BE2C (cell line): ENCODE results near the gene GATA3.

Experiments
- DNase-seq: peaks from one replicate; pipeline ENCODE4 v3.0.0-alpha.2; 2020
- H3K27me3 ChIP-seq: fragments of 250-450 bp; sonication (Bioruptor Pico); 2 replicates; pipeline ENCODE4 v1.5.1; 2020; ENCODE audit warnings: mild to moderate bottlenecking
- H3K36me3 ChIP-seq: fragments of 250-450 bp; sonication (Bioruptor Pico); 2 replicates; pipeline ENCODE4 v1.5.1; 2020; ENCODE audit warnings: mild to moderate bottlenecking
- H3K4me1 ChIP-seq: fragments of 250-450 bp; sonication (Bioruptor Pico); 2 replicates; pipeline ENCODE4 v1.5.1; 2020
- H3K4me3 ChIP-seq: 2 replicates; pipeline ENCODE4 v1.5.1; 2011; ENCODE audit warnings: low read depth, low read length
- H3K9me3 ChIP-seq: fragments of 250-450 bp; sonication (Bioruptor Pico); 2 replicates; pipeline ENCODE4 v1.5.1; 2020
- CTCF ChIP-seq: IDR thresholded peaks from 2 replicates; pipeline ENCODE4 v1.5.1; 2012; ENCODE audit warnings: mild to moderate bottlenecking, low read depth, low read length

Gene GATA3

GRCh38 chr10:8075282-8076260, 21.1 kb downstream of the GATA3 start:
- H3K4me1 ChIP-seq, result peaks cover 16% of the 10 kb centered on the region
- no peak for DNase-seq
- H3K4me3 ChIP-seq, result no peak overlapping the region
- H3K9me3 ChIP-seq, result no peaks in the 10 kb centered on the region; the same call in 1 of the 2 replicates
- H3K36me3 ChIP-seq, result peaks cover 57% of the 10 kb centered on the region
- H3K27me3 ChIP-seq, result no peaks in the 10 kb centered on the region
- TF ChIP-seq CTCF, result no peak

- Histone ChIP-seq H3K36me3 (peaks cover 51% of the 10 kb centered on the region), H3K9me3 (no peaks in the 10 kb centered on the region; the same call in 1 of the 2 replicates), H3K4me3 (no peak overlapping the region), H3K27me3 (no peaks in the 10 kb centered on the region), H3K4me1 (peaks cover 4% of the 10 kb centered on the region)
- no peak for DNase-seq
- TF ChIP-seq CTCF, result no peak
Observed at GRCh38 chr10:8076933-8077332, 22.4 kb downstream of the GATA3 start.

DNA sequence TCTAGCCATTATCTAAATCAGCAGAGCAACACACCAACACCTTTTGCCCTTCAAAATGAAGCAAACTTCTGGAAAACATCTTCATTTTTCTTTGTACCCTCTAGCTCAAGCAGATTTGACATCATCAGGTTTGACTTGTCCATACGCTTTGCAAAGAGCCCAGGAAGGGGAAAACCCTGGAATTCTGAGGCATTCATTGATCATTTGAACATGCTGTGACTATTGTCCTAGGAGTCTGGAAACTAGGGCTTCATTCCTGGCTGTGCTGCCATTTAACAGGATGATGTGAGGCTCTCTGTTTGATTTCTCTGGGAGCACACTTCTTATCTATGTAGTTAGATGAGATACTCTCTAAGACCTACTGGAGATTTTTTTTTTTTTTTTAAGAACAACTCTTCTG, 23.5 kb downstream of the GATA3 start:
- no peak for DNase-seq
- no peak for TF ChIP-seq CTCF

GRCh38 chr10:8079126-8079525, 24.6 kb downstream of the GATA3 start:
- H3K36me3 ChIP-seq, result peaks cover 31% of the 10 kb centered on the region
- H3K9me3 ChIP-seq, result no peaks in the 10 kb centered on the region; the same call in 1 of the 2 replicates
- H3K27me3 ChIP-seq, result no peaks in the 10 kb centered on the region
- no peak for TF ChIP-seq CTCF
- DNase-seq, result no peak
- H3K4me3 ChIP-seq, result no peak overlapping the region
- H3K4me1 ChIP-seq, result no peaks in the 10 kb centered on the region; the same call in 1 of the 2 replicates

More for the DNA sequence above, 23.5 kb downstream of the GATA3 start:
- no peaks in the 10 kb centered on the region; the same call in 1 of the 2 replicates for H3K9me3 ChIP-seq
- H3K36me3 ChIP-seq, result peaks cover 42% of the 10 kb centered on the region
- H3K4me3 ChIP-seq, result no peak overlapping the region
- H3K27me3 ChIP-seq, result no peaks in the 10 kb centered on the region
- H3K4me1 ChIP-seq, result peaks cover 3% of the 10 kb centered on the region

DNA sequence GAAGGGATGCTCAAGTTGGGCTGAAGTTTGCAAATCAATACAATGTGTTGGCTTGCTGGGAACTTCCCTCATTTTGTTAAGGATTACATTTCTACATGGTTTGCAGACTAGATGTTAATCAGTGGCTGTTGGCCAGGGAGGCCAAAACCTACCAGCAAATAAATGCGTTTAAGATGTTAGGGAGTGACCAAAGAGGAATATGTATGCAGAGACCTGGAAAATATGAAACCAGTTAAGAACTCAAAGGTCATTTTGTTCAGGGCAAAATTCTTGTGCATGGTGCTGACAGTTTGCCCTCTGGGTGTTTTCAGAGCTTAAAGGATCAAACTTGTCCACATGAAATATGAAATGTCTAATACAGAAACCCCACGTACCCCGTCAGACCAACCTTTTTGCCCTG, 30.3 kb downstream of the GATA3 start:
- no peak for TF ChIP-seq CTCF
- Histone ChIP-seq H3K4me3 (no peak overlapping the region), H3K9me3 (no peaks in the 10 kb centered on the region), H3K4me1 (no peaks in the 10 kb centered on the region), H3K27me3 (no peaks in the 10 kb centered on the region), H3K36me3 (peaks cover 8% of the 10 kb centered on the region)
- no peak for DNase-seq

- TF ChIP-seq CTCF, result no peak
- no peaks in the 10 kb centered on the region for H3K9me3 ChIP-seq
- peaks cover 8% of the 10 kb centered on the region for H3K36me3 ChIP-seq
- H3K27me3 ChIP-seq, result no peaks in the 10 kb centered on the region
- H3K4me1 ChIP-seq, result no peaks in the 10 kb centered on the region
- H3K4me3 ChIP-seq, result no peak overlapping the region
- DNase-seq, result no peak
Observed at GRCh38 chr10:8085251-8085650, 30.8 kb downstream of the GATA3 start.
